Inferior parietal cortex (tissue), 1 donor: ENCODE results near the gene CDK14.

Experiments
- DNase-seq: peaks from one replicate; pipeline ENCODE4 v3.0.0-alpha.2; 2016; ENCODE audit errors: extremely low spot score

The CDK14 gene

DNA sequence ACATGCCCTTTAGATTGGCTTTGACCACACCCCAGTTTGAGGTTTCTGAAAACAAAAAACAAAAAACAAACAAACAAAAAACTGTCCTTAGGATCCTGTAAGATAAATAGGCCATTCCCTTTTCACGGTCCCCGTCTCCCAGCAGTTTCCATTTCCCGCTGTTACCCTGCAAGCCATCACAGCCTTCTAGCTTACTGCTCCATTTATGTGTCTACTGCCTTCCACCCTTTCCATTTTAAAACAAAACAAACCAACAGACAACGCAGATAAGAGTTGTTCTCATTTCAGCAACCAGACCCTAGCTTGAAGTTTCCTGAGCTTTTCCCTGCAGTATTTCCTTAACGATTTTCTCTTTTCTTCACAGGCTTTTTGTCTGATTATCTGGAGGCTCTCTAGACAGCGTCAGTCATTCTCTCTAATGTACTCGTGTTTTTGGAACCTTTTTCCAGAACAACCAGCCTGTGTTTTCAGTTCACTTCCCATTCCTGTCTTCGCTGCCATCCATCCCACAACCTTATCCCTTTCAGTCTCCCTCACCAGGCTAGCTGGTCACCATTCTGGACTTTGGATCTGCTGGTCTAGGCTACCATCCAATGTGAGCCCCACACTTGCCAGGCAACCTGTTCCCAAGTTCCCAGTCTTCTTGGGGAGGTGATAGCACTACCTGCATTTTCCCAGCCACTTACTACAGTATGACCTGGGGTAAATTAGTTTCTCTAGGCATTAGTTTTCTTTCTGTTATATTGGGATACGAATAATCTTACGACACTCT lies 350.8 kb downstream of the CDK14 start:
- DNase-seq, result no peak

DNA sequence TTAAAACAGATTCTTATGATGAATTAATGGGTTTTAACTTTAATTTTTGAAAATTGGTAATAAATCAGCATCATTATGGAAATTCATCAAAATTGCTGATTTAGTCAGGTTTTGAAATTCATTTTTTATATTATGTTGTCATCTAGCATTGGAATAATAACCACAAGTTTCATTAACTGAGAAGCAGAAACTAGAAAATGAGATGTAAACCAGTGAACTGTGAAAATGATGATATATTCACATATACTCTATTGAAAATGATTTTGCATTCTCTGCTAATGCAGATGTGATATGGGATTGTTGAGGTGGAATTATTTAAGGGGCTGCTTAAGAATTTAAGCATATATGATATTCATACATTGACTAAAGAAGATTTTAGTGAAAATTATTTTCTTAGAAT lies 352.0 kb downstream of the CDK14 start:
- no peak for DNase-seq

DNA sequence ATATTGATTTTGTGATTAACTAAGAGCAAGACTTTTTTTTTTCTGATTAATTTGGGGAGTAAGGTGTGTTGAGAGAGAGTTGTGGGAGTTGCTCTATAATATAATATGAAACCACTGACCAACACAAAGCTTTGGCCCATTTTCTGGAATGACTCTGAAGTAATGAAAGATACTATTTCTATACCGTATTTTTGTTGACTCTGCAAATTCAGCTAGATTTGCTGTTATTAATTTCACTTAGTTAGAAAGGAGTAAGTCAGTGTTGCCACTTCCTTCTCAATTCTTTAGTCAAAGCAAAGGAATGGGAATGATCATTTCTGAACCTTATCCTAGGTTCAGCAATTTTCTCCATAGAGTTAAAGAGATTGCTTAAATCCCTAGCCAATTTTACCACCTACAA lies 355.1 kb downstream of the CDK14 start:
- no peak for DNase-seq

DNA sequence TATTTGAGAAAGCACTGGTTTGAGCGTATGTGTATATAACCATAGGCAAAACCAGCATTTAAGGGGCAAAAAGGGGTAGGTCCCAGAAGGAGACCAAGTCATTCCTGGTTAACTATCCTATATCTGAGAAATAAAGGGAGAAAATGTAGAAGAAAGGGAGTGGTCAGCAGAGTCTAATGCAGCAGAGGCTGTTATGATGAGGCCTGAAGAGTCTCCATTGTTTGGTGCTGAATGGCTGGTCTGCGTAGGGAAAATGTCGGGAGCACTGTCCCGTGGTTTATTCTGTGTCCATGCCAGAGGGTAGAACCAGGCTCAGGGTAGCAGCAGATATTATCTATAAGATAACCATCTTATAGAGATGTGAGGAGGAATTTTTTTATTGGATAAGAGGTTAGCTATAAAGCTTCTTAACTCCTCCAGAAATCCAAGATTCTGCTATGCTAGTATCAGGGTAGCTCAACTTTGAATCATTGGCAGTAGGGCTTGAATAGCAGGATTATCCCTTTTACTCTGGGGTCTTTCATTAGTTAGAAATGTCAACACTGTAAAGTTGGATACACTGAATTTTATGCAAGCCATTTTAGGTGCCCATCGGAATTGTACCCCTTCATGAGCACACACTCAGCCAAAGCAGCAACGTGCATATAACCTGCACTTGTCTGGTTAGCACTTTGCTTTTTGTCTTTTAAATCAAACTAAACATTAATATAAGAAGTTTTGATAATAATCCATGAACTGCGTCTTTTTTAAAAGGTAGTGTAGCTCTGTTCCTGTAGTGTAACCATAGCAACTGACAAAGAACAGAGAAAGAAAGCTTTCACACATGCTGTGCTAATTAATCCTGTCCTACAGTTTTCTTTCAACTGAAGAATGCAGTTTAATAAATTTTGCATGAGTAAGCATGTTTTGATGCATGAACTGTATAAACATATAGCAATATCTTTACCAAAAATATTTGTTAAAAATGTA lies 356.1 kb downstream of the CDK14 start:
- DNase-seq, result no peak

DNA sequence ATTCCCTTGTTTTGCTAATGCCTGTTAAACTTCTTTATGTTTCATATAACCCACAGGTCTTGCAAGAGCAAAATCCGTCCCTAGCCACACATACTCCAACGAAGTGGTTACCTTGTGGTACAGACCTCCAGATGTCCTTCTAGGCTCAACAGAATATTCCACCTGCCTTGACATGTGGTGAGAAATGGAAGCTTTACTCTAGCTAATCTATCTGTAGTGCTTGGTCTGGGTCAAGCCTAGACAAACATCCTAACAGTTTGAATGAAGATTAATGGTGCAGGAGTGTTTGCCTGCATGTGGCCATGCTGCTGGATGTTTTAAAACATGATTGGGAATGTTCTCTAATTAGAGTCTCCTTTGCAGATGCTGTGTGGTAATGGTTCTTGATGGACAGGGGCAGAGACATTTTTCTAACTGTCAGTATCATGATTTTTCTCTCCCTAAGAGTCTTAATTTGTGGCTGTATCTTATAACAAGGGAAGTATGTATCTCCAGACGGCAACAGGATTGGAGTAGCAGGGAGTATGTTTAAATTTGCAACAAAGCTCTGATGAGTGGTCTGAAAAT lies 359.6 kb downstream of the CDK14 start:
- DNase-seq, result no peak

DNA sequence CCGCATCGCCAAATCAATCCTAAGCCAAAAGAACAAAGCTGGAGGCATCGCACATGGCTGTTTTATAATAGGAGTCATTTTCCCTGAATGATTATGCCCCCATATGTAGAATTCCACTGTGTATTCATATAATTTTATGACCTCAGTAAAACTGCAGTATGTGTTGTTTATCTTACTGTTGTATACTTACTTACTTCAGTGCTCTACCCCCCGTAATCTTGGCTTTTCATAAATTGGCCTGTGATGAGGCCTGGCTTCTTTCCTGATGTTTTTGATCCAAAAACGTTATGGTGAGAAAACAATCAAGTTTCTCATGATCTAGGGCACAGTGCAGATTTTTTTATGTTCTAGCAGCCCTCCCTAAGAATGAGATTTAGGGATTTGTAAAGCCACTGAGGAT lies 361.8 kb downstream of the CDK14 start:
- no peak for DNase-seq

DNA sequence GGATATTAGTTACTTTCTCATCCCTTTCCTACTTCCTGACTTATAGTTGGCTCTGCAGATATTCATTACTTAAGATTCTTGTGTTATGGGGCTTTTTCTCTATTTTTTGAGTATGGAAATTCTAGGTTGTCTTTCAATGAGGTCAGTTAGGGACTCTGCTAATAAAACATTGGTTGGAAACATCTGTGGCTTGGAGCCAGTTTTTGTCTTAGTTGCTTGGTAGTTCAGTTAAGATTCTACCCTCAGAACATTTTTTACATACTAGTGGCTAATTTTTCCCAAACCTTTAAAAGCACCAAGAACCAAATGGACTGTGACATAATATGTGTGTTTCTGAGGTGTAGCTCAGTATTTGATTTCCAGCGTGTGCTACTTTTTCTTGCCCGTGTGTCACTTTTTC lies 362.5 kb downstream of the CDK14 start:
- no peak for DNase-seq

DNA sequence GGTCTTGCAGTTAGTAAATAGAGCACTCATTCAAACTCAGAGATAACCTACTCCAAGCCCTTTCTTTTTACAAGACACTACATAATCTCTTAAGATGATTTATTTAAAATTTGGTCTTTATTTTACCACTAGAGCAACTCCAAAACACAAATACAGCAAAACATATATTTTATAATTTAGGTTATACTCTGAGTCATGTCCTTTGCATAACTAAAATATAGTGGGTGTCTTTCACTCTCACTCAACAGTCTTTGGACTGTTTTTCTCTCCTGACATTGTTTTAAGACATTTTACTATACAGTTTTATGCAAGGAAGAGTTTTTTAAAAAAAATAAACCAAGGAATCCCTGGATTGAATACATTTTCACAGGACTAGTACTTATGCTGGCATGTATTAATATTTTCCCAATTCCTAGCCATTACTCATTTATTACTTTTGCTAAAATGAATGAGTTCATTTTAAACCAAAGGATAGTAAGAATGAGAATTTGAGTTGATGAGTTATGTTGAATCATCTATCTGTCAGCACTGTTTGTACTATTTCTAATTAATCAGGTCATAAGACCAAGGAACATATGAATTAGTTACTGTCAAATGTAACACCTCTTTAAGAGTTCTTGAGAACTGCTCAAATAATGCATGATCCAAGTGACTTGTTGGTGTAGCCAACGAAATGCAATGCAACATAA lies 365.1 kb downstream of the CDK14 start:
- DNase-seq, result no peak

DNA sequence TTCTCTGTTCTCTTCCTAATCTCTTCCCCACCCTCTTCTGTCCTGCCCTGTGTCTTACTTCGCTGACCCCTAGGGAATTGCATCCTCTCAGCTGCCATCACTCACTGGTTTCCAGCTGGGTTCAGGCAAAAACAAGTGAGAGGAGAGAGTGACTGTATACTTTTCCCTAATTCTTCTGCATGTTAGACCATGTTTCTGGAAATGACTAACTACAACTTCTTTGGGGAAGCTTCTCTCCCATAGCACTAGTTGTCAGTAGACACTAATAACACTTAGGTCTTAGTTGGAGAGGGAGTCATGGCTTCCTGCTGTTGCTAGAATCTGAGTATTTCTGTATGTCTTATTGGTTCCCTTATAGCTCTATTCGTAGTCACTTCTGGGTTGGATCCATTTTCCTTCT lies 369.1 kb downstream of the CDK14 start:
- no peak for DNase-seq

DNA sequence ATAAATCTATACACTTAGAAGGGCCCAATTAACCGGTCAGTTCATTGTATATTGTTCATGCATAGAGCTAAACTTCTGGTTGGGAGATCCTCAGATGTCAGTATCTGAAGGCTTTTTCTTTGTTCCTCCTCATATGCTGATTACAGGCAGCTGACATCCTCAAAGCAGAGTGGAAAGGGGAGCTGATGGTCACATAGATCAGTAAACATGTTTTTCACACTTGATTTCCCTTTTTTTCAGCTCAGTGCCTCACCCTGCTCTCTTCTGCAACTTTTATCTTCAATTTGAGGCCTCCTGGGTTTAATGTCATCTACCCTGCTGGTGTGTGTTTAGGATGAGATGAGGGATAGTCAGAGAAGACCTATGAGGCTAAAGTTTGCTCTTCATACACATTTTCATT lies 370.2 kb downstream of the CDK14 start:
- no peak for DNase-seq

DNA sequence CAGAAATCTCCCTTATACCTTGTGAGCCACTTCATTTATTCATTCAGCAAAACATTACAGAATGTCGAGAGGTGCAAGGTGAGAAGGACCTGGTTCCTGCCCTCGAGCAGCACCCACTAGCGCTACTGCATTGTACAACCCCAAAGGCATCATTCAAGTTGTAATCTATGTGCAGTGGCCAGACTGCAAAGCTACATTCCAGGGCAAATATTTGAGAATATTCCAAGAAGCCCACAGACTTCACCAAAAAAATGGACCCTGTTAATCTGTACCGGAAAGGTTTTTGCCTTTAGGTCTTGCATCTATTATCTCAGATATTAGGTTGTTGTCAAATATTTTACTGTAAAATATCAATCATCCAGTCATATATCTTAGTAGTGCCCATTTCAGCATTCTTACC lies 372.8 kb downstream of the CDK14 start:
- DNase-seq, result no peak

DNA sequence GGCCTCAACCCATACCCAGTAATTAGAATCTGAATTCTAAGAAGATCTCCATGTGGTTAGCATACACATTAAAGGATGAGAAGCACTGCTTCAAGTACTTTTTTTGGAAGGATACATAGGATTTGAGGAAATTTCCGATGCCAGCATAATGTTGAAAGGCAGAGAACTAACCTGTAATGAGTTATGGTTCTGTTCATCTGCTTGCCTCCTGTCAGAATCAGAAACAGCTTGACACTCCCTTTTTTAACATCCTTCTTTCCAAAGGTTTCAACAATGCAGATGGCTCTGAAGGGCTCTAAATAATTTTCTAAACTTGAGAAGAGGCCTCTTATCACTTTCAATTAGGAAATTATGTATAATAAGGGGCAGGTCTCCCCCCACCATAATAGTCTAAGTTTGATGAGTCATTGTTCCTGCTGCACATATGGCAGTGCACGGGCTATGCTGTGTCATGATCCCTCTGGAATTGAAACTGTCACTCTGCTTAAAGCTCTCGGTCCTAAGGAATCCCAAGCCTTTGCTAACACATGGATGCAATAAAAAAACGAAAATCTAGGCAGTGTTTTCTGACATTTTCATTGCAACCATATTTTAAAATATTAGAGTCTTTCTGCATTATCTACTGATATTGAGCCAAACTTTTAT lies 376.9 kb downstream of the CDK14 start:
- no peak for DNase-seq

DNA sequence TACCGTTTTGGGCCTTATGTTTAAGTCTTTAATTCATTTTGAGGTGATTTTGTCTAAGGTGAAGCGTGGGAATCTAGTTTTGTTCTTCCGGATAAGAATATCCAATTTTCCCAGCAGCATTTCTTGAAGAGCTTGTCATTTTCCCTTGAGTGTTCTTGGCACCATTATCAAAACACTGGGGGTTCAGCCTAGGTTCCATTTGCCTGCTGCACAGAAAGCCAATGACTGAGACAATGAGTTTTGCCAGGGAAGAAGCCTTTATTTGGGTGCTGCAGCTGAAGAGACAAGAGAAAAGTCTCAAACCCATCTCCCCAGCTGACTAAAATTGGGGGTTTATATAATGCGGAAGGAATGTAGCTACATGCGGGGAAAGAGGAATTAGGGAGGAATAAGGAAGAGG lies 380.9 kb downstream of the CDK14 start:
- DNase-seq, result no peak

DNA sequence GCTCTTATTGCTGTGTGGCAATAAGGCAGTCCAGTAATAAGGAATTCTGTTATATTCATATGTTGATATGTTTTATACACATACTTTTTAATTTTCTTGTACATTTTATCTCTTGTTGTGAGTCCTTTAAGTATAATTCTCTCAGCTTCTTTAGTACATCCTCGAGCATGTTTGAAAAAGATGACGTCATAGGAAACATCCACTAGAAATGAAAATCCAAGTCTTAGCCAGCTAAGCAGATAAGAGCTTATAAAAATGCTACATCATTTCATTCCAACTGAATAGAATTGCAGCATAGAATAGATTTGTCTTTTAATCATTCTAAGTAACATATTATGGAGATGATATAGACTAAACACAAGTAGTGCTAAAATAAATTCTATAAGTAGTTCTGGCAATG lies 384.4 kb downstream of the CDK14 start:
- DNase-seq, result no peak

DNA sequence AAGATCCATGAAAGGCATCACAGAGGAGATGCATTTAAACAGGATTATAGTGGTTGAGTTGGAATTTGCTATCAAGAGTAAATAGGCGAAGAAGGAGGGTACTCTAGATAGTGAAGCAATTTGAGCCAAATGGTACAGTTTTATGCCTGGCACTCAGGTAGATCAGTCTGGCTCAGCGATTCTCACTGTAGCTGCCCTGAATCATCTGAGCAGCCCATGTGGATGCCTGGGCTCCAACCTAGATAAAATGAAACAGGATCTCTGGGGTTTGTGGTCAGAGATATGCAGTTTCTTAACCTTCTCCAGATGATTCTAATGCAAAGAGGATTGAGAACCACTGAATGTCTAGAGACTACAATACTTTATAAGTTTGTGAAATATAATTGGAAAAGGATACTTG lies 386.1 kb downstream of the CDK14 start:
- DNase-seq, result no peak

DNA sequence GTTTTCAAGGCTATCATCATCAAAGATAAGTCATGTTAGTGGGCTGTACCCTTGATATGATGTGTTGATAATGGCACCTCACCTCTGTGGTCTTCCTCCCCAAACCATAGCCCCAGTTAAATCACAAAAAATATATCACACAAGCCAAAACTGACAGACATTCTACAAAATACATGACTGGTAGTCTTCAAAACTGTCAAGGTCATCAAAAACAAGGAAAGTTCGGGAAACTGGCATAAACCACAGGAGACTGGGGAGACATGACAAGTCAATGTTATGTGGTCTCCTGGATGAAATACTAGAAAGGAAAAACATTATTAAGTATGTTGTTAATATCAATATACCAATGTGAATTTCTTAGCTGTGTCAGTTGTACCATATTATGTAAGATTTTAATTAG lies 388.6 kb downstream of the CDK14 start:
- no peak for DNase-seq

DNA sequence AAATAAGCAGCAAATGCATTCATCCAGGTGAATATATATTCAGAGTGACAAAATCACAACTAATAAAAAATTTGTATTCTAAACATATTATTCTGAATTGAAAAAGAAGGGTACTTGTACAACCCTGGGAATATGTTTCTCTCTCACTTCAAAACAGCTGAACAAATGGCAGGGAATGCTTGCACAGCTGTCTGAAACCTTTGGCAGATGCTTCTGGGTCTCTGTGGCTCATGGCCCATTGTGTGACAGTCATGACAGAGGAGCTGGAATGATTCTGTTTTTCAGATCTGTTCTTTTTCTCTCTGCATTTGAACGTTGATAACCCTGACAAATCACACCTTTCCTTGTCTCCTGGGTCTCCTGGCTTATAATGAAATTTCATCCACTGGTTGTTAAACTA lies 392.4 kb downstream of the CDK14 start:
- DNase-seq, result no peak

DNA sequence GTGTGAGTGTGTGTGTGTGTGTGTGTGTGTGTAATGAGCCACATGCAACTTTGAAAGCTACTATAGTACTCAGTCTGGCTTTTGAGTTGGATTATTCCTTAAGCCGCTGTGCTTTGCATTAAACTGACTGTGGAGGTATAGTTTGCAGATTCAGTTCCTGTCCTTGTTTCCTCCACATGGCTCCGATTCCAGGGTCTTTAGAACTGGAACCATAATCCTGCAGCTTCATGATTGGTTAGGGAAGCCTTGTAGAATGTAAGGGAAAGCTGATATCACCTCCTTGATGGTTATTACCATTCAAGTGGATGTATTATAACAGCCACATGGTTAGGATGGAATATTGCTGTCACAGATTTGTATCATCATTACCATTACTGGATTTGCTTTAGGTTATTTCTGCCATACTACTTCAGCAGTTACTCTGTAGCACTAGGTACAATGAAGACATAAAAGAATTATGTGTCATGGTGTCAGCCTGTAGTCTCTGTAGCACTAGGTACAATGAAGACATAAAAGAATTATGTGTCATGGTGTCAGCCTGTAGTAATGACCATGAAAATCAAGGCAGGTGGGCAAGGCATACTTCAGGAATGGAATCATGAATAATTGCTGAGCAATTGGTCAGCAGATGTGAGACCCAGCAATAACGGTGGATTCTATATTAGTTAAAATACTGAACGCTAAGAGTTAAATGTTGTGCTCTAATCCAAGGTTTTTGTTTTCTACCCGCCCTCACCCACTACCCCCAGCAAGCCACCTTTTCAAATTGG lies 393.1 kb downstream of the CDK14 start:
- no peak for DNase-seq

DNA sequence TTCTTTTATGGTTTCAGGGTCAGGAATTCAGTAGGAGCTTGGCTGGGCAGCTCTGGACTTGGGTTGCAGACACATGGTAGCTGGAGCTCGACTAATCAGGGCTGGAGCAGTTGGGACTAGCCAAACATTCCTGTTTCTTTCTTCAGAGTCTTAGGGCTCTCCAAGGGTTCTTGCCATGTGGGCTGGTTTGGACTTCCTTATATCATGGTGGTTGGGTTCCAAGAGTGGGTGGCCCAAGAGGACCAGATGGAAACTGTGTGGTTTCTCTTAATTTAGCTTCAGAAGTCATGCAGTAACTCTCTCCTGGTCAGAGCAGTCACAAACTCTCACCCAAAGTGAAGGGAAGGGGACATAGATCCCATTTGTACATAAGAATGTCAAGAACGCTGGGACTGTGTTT lies 398.0 kb downstream of the CDK14 start:
- DNase-seq, result no peak

DNA sequence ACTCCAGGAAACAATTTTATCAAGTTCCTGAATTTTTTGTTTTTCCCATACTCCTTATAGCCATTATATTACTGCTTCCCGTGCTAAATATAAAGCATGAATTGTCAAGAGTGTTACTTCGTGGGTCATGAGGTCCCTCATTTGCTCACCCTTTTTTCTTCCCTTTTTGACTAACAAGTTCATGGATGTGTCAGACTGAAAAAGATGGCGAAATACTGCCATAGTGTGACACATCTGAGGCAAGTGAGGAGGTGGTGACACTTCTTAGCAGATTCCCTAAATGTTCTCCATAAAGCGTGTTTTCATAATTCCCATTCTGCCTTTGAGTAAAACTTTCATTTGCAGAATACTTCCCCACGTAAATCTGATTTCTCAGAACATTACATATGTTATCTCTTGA lies 398.5 kb downstream of the CDK14 start:
- no peak for DNase-seq

DNA sequence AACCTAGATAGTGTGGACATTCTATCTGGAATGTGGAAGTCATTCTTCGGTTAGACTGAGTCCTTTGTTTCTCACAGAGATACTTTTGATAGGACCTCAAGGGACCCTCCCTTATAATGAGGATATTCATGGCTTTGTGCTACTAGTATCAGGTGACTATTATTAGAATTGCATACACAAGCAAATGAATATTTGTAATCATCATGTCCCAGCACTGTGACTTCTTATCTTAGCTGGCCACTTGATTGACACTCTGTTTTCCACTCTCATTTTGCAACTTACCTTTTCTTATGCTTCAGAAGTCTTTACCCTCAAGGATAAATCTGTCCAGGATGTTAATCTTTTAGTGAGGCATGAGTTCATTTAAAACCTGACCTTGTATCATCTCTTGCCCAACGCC lies 399.9 kb downstream of the CDK14 start:
- DNase-seq, result no peak
